ENCODE data around the gene NPR1.
"Not testable (repeated sequence)": the region's sequence is repeated elsewhere in the genome, so short reads cannot be mapped to it uniquely, and the experiment has no call there.

The NPR1 gene

GRCh38 chr1:153723687-153724086 is 45.2 kb downstream of the NPR1 start:
- no peak for DNase-seq (ENCODE audit: low read depth in 2 of 2, low spot score in 1 of 2)

- DNase-seq (ENCODE audit: low read depth in 2 of 2, low spot score in 1 of 2), result not testable (repeated sequence)
These were observed 46.1 kb downstream of the NPR1 start for GRCh38 chr1:153724634-153725033.

- peak; percentile 94 to 98 for DNase-seq (ENCODE audit: low read depth in 2 of 2, low spot score in 1 of 2)
These were observed 49.2 kb downstream of the NPR1 start, which contains the start of gene INTS3 for GRCh38 chr1:153727463-153728304. Gene INTS3 (plus strand): TSS chr1:153728050. CDS start chr1:153728635, 585 bp downstream.

- peak; percentile 4 to 9 for DNase-seq (ENCODE audit: low read depth in 2 of 2, low spot score in 1 of 2)
These were observed 50.0 kb downstream of the NPR1 start for GRCh38 chr1:153728305-153729066.

GRCh38 chr1:153730468-153730988 is 52.0 kb downstream of the NPR1 start:
- no peak for DNase-seq (ENCODE audit: low read depth in 2 of 2, low spot score in 1 of 2)

GRCh38 chr1:153733970-153734369 is 55.5 kb downstream of the NPR1 start:
- DNase-seq (ENCODE audit: low read depth in 2 of 2, low spot score in 1 of 2), result no peak

GRCh38 chr1:153734396-153735089 is 56.1 kb downstream of the NPR1 start:
- DNase-seq (ENCODE audit: low read depth in 2 of 2, low spot score in 1 of 2), result no peak

- no peak for DNase-seq (ENCODE audit: low read depth in 2 of 2, low spot score in 1 of 2)
These were observed 56.6 kb downstream of the NPR1 start for GRCh38 chr1:153735090-153735420.

DNA sequence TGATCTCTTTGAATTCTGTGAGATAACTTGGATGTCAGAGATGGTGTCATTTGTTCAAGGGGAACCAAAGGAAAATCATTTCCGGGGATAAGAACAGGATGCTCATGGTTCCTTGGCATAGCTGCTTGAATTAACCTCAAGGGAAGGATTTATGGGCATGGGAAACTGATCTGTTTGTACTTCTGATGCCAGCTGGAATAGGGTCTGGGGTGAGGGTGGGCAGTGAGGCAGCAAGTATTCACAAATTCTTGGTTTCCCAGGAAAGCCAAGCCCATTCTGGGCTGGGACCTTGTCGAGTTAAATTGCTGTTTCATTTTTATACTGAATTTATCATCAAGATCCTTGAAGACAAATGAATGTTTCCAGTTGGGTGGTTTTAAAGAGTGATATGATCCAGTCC is 63.5 kb downstream of the NPR1 start:
- DNase-seq (ENCODE audit: low read depth in 2 of 2, low spot score in 1 of 2), result no peak

DNA sequence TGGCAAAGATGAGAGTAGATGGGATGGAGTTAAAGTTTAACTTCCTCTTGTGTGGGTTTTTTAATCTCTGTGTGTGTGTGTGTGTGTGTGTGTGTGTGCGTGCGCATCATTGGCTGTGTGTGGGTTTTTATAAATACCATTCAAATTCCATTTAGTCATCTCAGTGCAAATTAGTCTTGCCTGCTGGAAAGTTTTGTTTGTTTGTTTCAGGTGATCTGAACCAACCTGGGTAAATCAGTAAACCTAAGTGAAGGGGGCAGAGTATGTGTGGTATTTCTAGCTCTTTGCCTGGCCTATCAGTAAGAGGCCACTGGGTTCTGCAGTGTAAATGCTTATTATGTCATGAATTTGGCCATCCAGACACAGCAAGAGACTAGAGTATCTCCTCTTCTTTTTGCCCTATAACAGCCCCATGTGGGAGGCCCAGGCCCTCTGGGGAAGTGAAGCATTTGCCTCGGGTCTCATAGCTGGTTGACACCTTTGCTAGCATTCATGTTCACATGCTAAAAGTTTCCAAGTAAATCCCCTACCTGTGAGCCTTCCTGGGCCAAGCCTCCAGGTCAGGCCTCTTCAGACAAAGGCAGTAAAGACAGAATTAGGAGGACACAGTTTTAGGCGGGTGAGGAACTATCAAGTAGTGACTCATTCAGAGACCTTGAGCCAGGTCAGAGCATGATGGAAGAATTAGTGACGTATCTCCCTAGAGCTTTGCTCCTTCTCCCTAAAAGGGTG is 64.1 kb downstream of the NPR1 start:
- no peak for DNase-seq (ENCODE audit: low read depth in 2 of 2, low spot score in 1 of 2)

Data from stimulated activated CD8-positive, alpha-beta memory T cell treated with anti-CD3 and anti-CD28 coated beads, Interleukin-4, amount 100 ng/mL, for 1 hour (primary cell).